ENCODE data around the gene CD164.

DNA sequence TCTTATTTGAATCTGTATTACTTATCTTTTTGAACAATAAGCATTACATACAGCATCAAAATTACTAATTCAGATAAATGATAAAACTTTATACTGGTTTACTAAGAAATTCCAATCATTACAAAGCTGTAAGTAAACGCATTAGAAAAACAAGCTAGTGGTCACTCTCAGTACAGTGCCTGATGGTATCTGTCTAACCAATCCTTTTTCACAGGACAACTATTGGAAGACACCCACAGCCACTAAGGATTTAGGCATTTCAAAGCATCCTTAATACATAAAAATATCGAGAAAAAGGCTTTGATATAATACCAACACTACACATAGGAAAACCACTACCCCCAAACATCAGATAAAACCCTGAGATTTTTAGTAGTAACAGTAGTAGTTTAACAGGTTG is 2.6 kb downstream of the CD164 start:
- no peak for TF ChIP-seq POLR2AphosphoS5 (IDR thresholded peaks at IDR 0.05; ENCODE audit: low read depth, low read length)
- TF ChIP-seq, protein P1, sequence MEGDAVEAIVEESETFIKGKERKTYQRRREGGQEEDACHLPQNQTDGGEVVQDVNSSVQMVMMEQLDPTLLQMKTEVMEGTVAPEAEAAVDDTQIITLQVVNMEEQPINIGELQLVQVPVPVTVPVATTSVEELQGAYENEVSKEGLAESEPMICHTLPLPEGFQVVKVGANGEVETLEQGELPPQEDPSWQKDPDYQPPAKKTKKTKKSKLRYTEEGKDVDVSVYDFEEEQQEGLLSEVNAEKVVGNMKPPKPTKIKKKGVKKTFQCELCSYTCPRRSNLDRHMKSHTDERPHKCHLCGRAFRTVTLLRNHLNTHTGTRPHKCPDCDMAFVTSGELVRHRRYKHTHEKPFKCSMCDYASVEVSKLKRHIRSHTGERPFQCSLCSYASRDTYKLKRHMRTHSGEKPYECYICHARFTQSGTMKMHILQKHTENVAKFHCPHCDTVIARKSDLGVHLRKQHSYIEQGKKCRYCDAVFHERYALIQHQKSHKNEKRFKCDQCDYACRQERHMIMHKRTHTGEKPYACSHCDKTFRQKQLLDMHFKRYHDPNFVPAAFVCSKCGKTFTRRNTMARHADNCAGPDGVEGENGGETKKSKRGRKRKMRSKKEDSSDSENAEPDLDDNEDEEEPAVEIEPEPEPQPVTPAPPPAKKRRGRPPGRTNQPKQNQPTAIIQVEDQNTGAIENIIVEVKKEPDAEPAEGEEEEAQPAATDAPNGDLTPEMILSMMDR (IDR thresholded peaks at IDR 0.05), result no peak
- no peak for TF ChIP-seq TCF7L2 (IDR thresholded peaks at IDR 0.05; ENCODE audit: low read depth, low read length)
- no peak for TF ChIP-seq SIN3A (IDR thresholded peaks at IDR 0.05; ENCODE audit: borderline replicate concordance, insufficient read depth, low read depth, low read length)
